ENCODE data around the gene LSM4.

DNA sequence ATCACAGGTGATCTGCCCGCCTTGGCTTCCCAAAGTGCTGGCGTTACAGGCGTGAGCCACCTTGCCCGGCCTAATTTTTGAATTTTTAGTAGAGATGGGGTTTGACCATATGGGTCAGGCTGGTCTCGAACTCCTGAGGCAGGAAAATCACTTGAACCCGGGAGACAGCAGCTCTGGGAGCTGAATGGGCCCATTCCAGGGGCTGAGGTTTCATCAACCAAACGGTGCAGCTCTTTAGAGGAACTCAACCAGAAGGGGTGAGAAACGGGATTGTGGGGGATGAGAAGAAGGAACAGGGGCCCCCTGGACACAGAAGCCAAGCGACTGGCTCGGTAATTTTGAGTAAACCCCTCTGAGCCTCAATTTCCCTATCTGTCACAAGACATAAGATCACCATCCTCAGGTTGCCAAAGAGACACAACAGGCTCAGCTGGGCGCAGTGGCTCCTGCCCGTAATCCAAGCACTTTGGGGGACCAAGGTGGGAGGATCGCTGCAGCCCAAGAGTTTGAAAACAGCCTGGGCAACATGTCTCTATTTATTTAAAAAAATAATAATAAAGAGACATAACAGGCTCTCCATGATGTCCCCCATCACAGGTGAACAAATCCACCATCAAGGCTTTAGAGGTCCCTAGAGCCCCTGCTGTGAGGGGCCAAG lies 49.2 kb downstream of the LSM4 start:
- no peak for TF ChIP-seq TAF1 (IDR thresholded peaks at IDR 0.05; ENCODE audit: borderline replicate concordance, low read depth, low read length)
- TF ChIP-seq POLR2AphosphoS5 (IDR thresholded peaks at IDR 0.05; ENCODE audit: low read depth, low read length) = no peak
- no peak for TF ChIP-seq POLR2A (IDR thresholded peaks at IDR 0.05; ENCODE audit: low read depth, low read length)

Data from GM12892 (cell line).